CD8-positive, alpha-beta memory T cell (primary cell): ENCODE results near the gene RAB14. TPM values are rescaled to one million over a fixed set of nuclear protein-coding genes. Genes with fewer than 3 reads are reported as not detected.

Experiments
- CTCF ChIA-PET: fragments of 350-600 bp; sonication (Branson Sonifier 250); formaldehyde crosslinking; loops from one replicate; lab custom pipeline; 2021; ENCODE audit warnings: antibody characterized with exemption; lab: Charles Lee
- POLR2A ChIA-PET: fragments of 350-600 bp; sonication (Branson Sonifier 250); formaldehyde crosslinking; loops from one replicate; lab custom pipeline; 2021; ENCODE audit warnings: antibody characterized with exemption; lab: Charles Lee
- DNase-seq, 5 donors: peaks; one replicate each; pipeline versions ENCODE4 v3.0.0 to v3.0.0-alpha.2; 2020 to 2022; ENCODE audit warnings: mixed read lengths in 1 of 5
- H3K27ac ChIP-seq: one replicate; pipeline ENCODE4 v1.7.0; 2013; ENCODE audit warnings: low read depth, mild to moderate bottlenecking, low read length, moderate library complexity
- H3K27me3 ChIP-seq: 2 replicates; pipeline ENCODE4 v1.7.0; 2013; ENCODE audit warnings: low read length, mild to moderate bottlenecking; ENCODE audit not compliant: insufficient read depth, poor library complexity, severe bottlenecking
- H3K36me3 ChIP-seq: 2 replicates; pipeline ENCODE4 v1.7.0; 2013; ENCODE audit warnings: mild to moderate bottlenecking, low read length, moderate library complexity; ENCODE audit not compliant: insufficient read depth
- H3K4me1 ChIP-seq: 2 replicates; pipeline ENCODE4 v1.7.0; 2013; ENCODE audit warnings: mild to moderate bottlenecking, low read length, moderate library complexity; ENCODE audit not compliant: insufficient read depth
- H3K4me3 ChIP-seq: 2 replicates; pipeline ENCODE4 v1.7.0; 2013; ENCODE audit warnings: mild to moderate bottlenecking, low read length
- H3K9me3 ChIP-seq: 2 replicates; pipeline ENCODE4 v1.7.0; 2013; ENCODE audit warnings: mild to moderate bottlenecking, low read length
- H3K27ac Mint-ChIP-seq, 8 donors: one replicate each; pipeline ENCODE4 v1.8.0; 2020 to 2021; ENCODE audit warnings: mixed read lengths in 8 of 8, mild to moderate bottlenecking in 6 of 8, inconsistent platforms in 3 of 8, moderate library complexity in 3 of 8
- H3K27me3 Mint-ChIP-seq, 2 donors: one replicate each; pipeline ENCODE4 v1.8.0; 2020 to 2021; ENCODE audit warnings: mixed read lengths in 2 of 2, mild to moderate bottlenecking in 1 of 2, moderate library complexity in 1 of 2
- H3K36me3 Mint-ChIP-seq, 3 donors: one replicate each; pipeline ENCODE4 v1.8.0; 2020 to 2021; ENCODE audit warnings: mixed read lengths in 3 of 3, inconsistent platforms in 1 of 3, mild to moderate bottlenecking in 1 of 3
- H3K4me1 Mint-ChIP-seq, 3 donors: one replicate each; pipeline ENCODE4 v1.8.0; 2020 to 2021; ENCODE audit warnings: mixed read lengths in 3 of 3, inconsistent platforms in 1 of 3, mild to moderate bottlenecking in 1 of 3
- H3K4me3 Mint-ChIP-seq, 7 donors: one replicate each; pipeline ENCODE4 v1.8.0; 2020 to 2021; ENCODE audit warnings: mixed read lengths in 7 of 7, mild to moderate bottlenecking in 6 of 7, moderate library complexity in 4 of 7, inconsistent platforms in 2 of 7
- H3K9me3 Mint-ChIP-seq, 5 donors: one replicate each; pipeline ENCODE4 v1.8.0; 2020 to 2022; ENCODE audit warnings: mixed read lengths in 5 of 5, mild to moderate bottlenecking in 3 of 5, moderate library complexity in 2 of 5, inconsistent platforms in 1 of 5
- polyA plus RNA-seq: library from polyadenylated mRNA; unstranded; fragments of 300-500 nt; fragmentation: Illumina TruSeq; gene quantifications from one replicate; pipeline ENCODE4 v1.2.3, GENCODE V29; 2021
- total RNA-seq, 2 experiments: library from RNA; stranded (reverse); gene quantifications; one replicate each; pipeline ENCODE4 v1.2.3, GENCODE V29; 2021

Gene RAB14
- total and polyA plus RNA-seq, 3 experiments from 2014 or later, result 51.0 to 85.4 (median 81.7) TPM

- Mint-ChIP-seq H3K36me3 (peaks cover 26 to 97% (median 47%) of the 10 kb centered on the region in 3 donors), H3K4me3 (no peak overlapping the region), H3K4me1 (peaks cover 0 to 6% (median 4%) of the 10 kb centered on the region in 3 donors), H3K9me3 (no peaks in the 10 kb centered on the region), H3K27me3 (no peaks in the 10 kb centered on the region), H3K27ac (peak overlapping the region in 4 of 8 donors; percentile 10 to 92 (median 60))
- H3K27ac ChIP-seq, result no peak overlapping the region
- DNase-seq, result no peak
- H3K36me3 ChIP-seq, result peaks cover 78% of the 10 kb centered on the region
- ChIA-PET CTCF (no interaction called here), POLR2A (interaction anchor here (1.7 kb wide), 1 partner anchor 23 kb away, joined by 3 read pairs; no protein-coding TSS in a partner anchor)
- no peaks in the 10 kb centered on the region for H3K27me3 ChIP-seq
- no peak overlapping the region for H3K4me3 ChIP-seq
- H3K9me3 ChIP-seq, result no peaks in the 10 kb centered on the region
- H3K4me1 ChIP-seq, result no peaks in the 10 kb centered on the region
Measured at GRCh38 chr9:121143771-121144170, 57.9 kb downstream of the RAB14 start.

- H3K9me3 Mint-ChIP-seq, result no peaks in the 10 kb centered on the region
- Histone ChIP-seq H3K4me3 (no peak overlapping the region), H3K27ac (no peak overlapping the region), H3K36me3 (peaks cover 62% of the 10 kb centered on the region), H3K4me1 (no peaks in the 10 kb centered on the region), H3K9me3 (no peaks in the 10 kb centered on the region), H3K27me3 (no peaks in the 10 kb centered on the region)
- H3K27me3 Mint-ChIP-seq, result no peaks in the 10 kb centered on the region
- DNase-seq, result no peak
- H3K4me1 Mint-ChIP-seq, result peaks cover 7 to 15% (median 13%) of the 10 kb centered on the region in 3 donors
- peak overlapping the region in 1 of 8 donors; percentile 83 for H3K27ac Mint-ChIP-seq
- ChIA-PET POLR2A (no interaction called here), CTCF (no interaction called here)
- peaks cover 26 to 94% (median 44%) of the 10 kb centered on the region in 3 donors for H3K36me3 Mint-ChIP-seq
- H3K4me3 Mint-ChIP-seq, result no peak overlapping the region
Measured at GRCh38 chr9:121141706-121142105, 60.0 kb downstream of the RAB14 start.

- H3K27me3 ChIP-seq, result no peaks in the 10 kb centered on the region
- Mint-ChIP-seq H3K27ac (peak overlapping the region in 4 of 8 donors; percentile 15 to 79 (median 49)), H3K4me3 (no peak overlapping the region), H3K27me3 (no peaks in the 10 kb centered on the region), H3K36me3 (peaks cover 26 to 94% (median 42%) of the 10 kb centered on the region in 3 donors), H3K9me3 (no peaks in the 10 kb centered on the region), H3K4me1 (peaks cover 7 to 18% (median 14%) of the 10 kb centered on the region in 3 donors)
- peaks cover 58% of the 10 kb centered on the region for H3K36me3 ChIP-seq
- no peaks in the 10 kb centered on the region for H3K4me1 ChIP-seq
- ChIA-PET POLR2A (no interaction called here), CTCF (no interaction called here)
- H3K9me3 ChIP-seq, result no peaks in the 10 kb centered on the region
- H3K27ac ChIP-seq, result no peak overlapping the region
- no peak overlapping the region for H3K4me3 ChIP-seq
- DNase-seq, result no peak
Measured at GRCh38 chr9:121141306-121141705, 60.4 kb downstream of the RAB14 start.

- Mint-ChIP-seq H3K27ac (peak overlapping the region in 6 of 8 donors; percentile 1 to 87 (median 42)), H3K9me3 (no peaks in the 10 kb centered on the region), H3K27me3 (no peaks in the 10 kb centered on the region), H3K4me1 (peaks cover 10 to 22% (median 19%) of the 10 kb centered on the region in 3 donors), H3K36me3 (peaks cover 26 to 96% (median 43%) of the 10 kb centered on the region in 3 donors), H3K4me3 (no peak overlapping the region)
- Histone ChIP-seq H3K27ac (no peak overlapping the region), H3K36me3 (peaks cover 52% of the 10 kb centered on the region), H3K9me3 (no peaks in the 10 kb centered on the region), H3K4me1 (no peaks in the 10 kb centered on the region), H3K4me3 (no peak overlapping the region), H3K27me3 (no peaks in the 10 kb centered on the region)
- ChIA-PET CTCF (no interaction called here), POLR2A (no interaction called here)
- no peak for DNase-seq
Measured at GRCh38 chr9:121140162-121140561, 61.5 kb downstream of the RAB14 start.

- no peak for DNase-seq
- Histone ChIP-seq H3K4me1 (peaks cover 7% of the 10 kb centered on the region), H3K9me3 (no peaks in the 10 kb centered on the region), H3K36me3 (peaks cover 40% of the 10 kb centered on the region), H3K27me3 (no peaks in the 10 kb centered on the region), H3K4me3 (no peak overlapping the region), H3K27ac (no peak overlapping the region)
- Mint-ChIP-seq H3K27ac (peak overlapping the region in 5 of 8 donors; percentile 4 to 63 (median 33)), H3K4me3 (no peak overlapping the region), H3K36me3 (peaks cover 19 to 93% (median 32%) of the 10 kb centered on the region in 3 donors), H3K9me3 (no peaks in the 10 kb centered on the region), H3K4me1 (peaks cover 15 to 34% (median 30%) of the 10 kb centered on the region in 3 donors), H3K27me3 (no peaks in the 10 kb centered on the region)
- ChIA-PET CTCF (interaction anchor here (1.8 kb wide), 1 partner anchor 18 kb away, joined by 6 read pairs; no protein-coding TSS in a partner anchor), POLR2A (no interaction called here)
Measured at GRCh38 chr9:121138973-121139372, 62.7 kb downstream of the RAB14 start.

GRCh38 chr9:121138561-121138960, 63.1 kb downstream of the RAB14 start:
- no peaks in the 10 kb centered on the region for H3K27me3 Mint-ChIP-seq
- no peak for DNase-seq
- peaks cover 16 to 38% (median 34%) of the 10 kb centered on the region in 3 donors for H3K4me1 Mint-ChIP-seq
- H3K9me3 Mint-ChIP-seq, result no peaks in the 10 kb centered on the region
- H3K27me3 ChIP-seq, result no peaks in the 10 kb centered on the region
- no peak overlapping the region for H3K4me3 ChIP-seq
- CTCF ChIA-PET, result interaction anchor here (1.0 to 1.8 kb wide), 2 partner anchors 17 to 74 kb away, joined by 3 to 6 read pairs; no protein-coding TSS in a partner anchor
- peaks cover 37% of the 10 kb centered on the region for H3K36me3 ChIP-seq
- peak overlapping the region in 6 of 8 donors; percentile 9 to 56 (median 44) for H3K27ac Mint-ChIP-seq
- H3K9me3 ChIP-seq, result no peaks in the 10 kb centered on the region
- peaks cover 11% of the 10 kb centered on the region for H3K4me1 ChIP-seq
- POLR2A ChIA-PET, result no interaction called here
- no peak overlapping the region for H3K27ac ChIP-seq
- no peak overlapping the region for H3K4me3 Mint-ChIP-seq
- peaks cover 17 to 89% (median 31%) of the 10 kb centered on the region in 3 donors for H3K36me3 Mint-ChIP-seq

- peaks cover under 1 to 6% (median 3%) of the 10 kb centered on the region in 5 donors for H3K9me3 Mint-ChIP-seq
- peaks cover 14% of the 10 kb centered on the region for H3K36me3 ChIP-seq
- no peak overlapping the region for H3K27ac ChIP-seq
- H3K4me1 ChIP-seq, result peaks cover 30% of the 10 kb centered on the region
- H3K4me3 ChIP-seq, result no peak overlapping the region
- no peak overlapping the region for H3K4me3 Mint-ChIP-seq
- ChIA-PET POLR2A (interaction anchor here (0.5 kb wide), 1 partner anchor 65 kb away, joined by 4 read pairs; no protein-coding TSS in a partner anchor), CTCF (interaction anchor here (0.8 to 1.3 kb wide), 2 partner anchors 14 to 34 kb away, joined by 4 read pairs; no protein-coding TSS in a partner anchor)
- peaks cover 44 to 67% (median 57%) of the 10 kb centered on the region in 3 donors for H3K4me1 Mint-ChIP-seq
- H3K36me3 Mint-ChIP-seq, result peaks cover 16 to 84% (median 29%) of the 10 kb centered on the region in 3 donors
- H3K27ac Mint-ChIP-seq, result peak overlapping the region in 2 of 8 donors; percentile 19 to 76
- no peaks in the 10 kb centered on the region for H3K27me3 Mint-ChIP-seq
- no peaks in the 10 kb centered on the region for H3K9me3 ChIP-seq
- H3K27me3 ChIP-seq, result no peaks in the 10 kb centered on the region
- DNase-seq, result no peak
Measured at GRCh38 chr9:121135642-121136041, 66.0 kb downstream of the RAB14 start.
